Kidney (tissue), 14 donors: Measurements from ENCODE around the gene EDEM3. TPM values are rescaled to one million over a fixed set of nuclear protein-coding genes. Genes with fewer than 3 reads are reported as not detected.

ENCODE experiments used
- DNase-seq, 5 donors: peaks; one replicate each; pipeline ENCODE4 v3.0.0-alpha.2; 2013 to 2020
- FAIRE-seq: peaks from 2 replicates; lab custom pipeline; 2012; peaks lifted over from hg19 to GRCh38; lab: Jason Lieb, UNC
- H3K27ac ChIP-seq, 2 donors: one replicate each; pipeline ENCODE4 v1.7.0; 2013; ENCODE audit warnings: low read depth in 2 of 2, low read length in 2 of 2, inconsistent platforms in 1 of 2
- H3K27me3 ChIP-seq: one replicate; pipeline ENCODE4 v1.7.1; 2013; ENCODE audit warnings: low read length, inconsistent platforms; ENCODE audit not compliant: control insufficient read depth, insufficient read depth
- H3K36me3 ChIP-seq, 3 donors: one replicate each; pipeline versions ENCODE4 v1.7.0 to v1.7.1; 2013; ENCODE audit warnings: low read length in 3 of 3, control low read depth in 1 of 3, inconsistent platforms in 1 of 3; ENCODE audit not compliant: insufficient read depth in 3 of 3, control insufficient read depth in 2 of 3
- H3K4me1 ChIP-seq, 3 donors: one replicate each; pipeline versions ENCODE4 v1.7.0 to v1.7.1; 2013; ENCODE audit warnings: low read length in 3 of 3, inconsistent platforms in 1 of 3, low read depth in 1 of 3; ENCODE audit not compliant: control insufficient read depth in 2 of 3, insufficient read depth in 2 of 3
- H3K4me3 ChIP-seq, 3 donors: one replicate each; pipeline versions ENCODE4 v1.7.0 to v1.8.1; 2013; ENCODE audit warnings: low read length in 3 of 3, control low read depth in 1 of 3, inconsistent platforms in 1 of 3
- H3K9ac ChIP-seq, 3 donors: one replicate each; pipeline versions ENCODE4 v1.7.0 to v1.7.1; 2013; ENCODE audit warnings: low read length in 3 of 3, control low read depth in 1 of 3, inconsistent platforms in 1 of 3
- H3K9me3 ChIP-seq, 3 donors: one replicate each; pipeline versions ENCODE4 v1.7.0 to v1.7.1; 2013; ENCODE audit warnings: low read length in 3 of 3, control low read depth in 1 of 3, inconsistent platforms in 1 of 3; ENCODE audit not compliant: control insufficient read depth in 2 of 3, insufficient read depth in 1 of 3
- intact Hi-C: fragments of 100-400 bp; cut with DNase I; formaldehyde crosslinking; loops from one replicate; pipeline ENCODE4 v1.11.1; 2022
- polyA plus RNA-seq: library from polyadenylated mRNA; stranded (reverse); fragments of 350-450 nt; fragmentation: Illumina TruSeq; extraction: RNeasy Lipid Tissue Mini Kit (QIAGEN cat#74804); gene quantifications from one replicate; pipeline ENCODE4 v1.2.3, GENCODE V29; 2014; ENCODE audit warnings: low read depth, low replicate concordance; ENCODE audit not compliant: insufficient read depth
- total RNA-seq: library from RNA; stranded (reverse); fragmentation: NEBNext Ultra II Directional; extraction: Animal tissue kit (Norgen Biotek cat#: 25700); gene quantifications from one replicate; pipeline ENCODE4 v1.2.1, GENCODE V29; 2021
- TF ChIP-seq, protein P1 (sequence below): IDR thresholded peaks from 3 replicates; pipeline ENCODE4 v1.5.1; 2012; ENCODE audit warnings: mild to moderate bottlenecking, moderate library complexity, borderline replicate concordance; ENCODE audit not compliant: insufficient read depth; ENCODE audit errors: extremely low read depth
- donor health status: control.
- donor health status: control.
- donor health status: control.
- donor health status: control.
- donor health status: control.
- donor health status: DM: yes; HTN: yes; CAD: no.
- donor health status: Normal renal cell carcinoma (clear cell type).

Gene EDEM3
- total and polyA plus RNA-seq, 2 donors from 2014 or later, result 9.1 to 31.7 TPM

DNA sequence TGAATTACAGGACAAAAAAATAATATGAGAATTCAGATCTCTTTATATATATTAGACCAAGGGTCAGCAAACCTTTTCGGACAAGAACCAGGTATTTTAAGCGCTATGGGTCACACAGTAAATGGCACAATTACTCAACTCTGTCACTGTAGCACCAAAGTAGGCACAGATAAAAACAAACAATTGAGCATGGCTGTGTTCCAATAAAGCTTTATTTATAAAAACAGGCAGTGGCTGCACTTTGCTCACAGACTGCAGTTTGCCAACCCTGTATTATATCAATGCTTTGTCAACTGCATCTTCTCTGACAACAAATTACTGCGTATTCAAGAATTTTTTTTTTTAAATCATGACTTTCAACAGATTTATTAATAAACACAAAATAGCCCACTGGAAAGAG, 29.8 kb downstream of the EDEM3 start:
- DNase-seq (no peak), FAIRE-seq (no peak)
- peaks cover 0 to 11% (median 5%) of the 10 kb centered on the region in 3 donors for H3K36me3 ChIP-seq
- no peaks in the 10 kb centered on the region for H3K4me1 ChIP-seq
- H3K9me3 ChIP-seq, result no peaks in the 10 kb centered on the region
- intact Hi-C loops, result no loop called here
- TF ChIP-seq, protein P1, sequence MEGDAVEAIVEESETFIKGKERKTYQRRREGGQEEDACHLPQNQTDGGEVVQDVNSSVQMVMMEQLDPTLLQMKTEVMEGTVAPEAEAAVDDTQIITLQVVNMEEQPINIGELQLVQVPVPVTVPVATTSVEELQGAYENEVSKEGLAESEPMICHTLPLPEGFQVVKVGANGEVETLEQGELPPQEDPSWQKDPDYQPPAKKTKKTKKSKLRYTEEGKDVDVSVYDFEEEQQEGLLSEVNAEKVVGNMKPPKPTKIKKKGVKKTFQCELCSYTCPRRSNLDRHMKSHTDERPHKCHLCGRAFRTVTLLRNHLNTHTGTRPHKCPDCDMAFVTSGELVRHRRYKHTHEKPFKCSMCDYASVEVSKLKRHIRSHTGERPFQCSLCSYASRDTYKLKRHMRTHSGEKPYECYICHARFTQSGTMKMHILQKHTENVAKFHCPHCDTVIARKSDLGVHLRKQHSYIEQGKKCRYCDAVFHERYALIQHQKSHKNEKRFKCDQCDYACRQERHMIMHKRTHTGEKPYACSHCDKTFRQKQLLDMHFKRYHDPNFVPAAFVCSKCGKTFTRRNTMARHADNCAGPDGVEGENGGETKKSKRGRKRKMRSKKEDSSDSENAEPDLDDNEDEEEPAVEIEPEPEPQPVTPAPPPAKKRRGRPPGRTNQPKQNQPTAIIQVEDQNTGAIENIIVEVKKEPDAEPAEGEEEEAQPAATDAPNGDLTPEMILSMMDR, result no peak
- H3K9ac ChIP-seq, result no peak overlapping the region
- H3K27ac ChIP-seq, result no peak overlapping the region
- no peak overlapping the region for H3K4me3 ChIP-seq
- H3K27me3 ChIP-seq, result no peaks in the 10 kb centered on the region

DNA sequence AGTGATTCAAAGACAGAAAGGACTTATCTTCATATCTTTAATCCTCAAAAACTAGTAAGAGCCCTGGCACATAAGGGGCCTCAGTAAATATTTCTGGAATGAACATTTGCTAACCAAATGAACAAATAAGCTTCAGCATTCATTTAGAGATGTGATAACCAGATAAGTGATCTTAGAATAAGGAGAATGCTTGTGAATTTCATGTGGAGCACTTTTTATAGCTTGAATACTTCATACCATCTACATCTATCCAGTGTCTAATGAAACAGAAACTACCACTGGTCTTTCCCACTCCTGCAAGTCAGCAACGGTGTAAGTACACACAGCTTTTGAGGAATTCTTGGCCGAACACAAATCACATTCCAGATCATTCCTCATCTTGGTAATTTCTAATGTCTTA, 38.5 kb downstream of the EDEM3 start:
- DNase-seq (no peak), FAIRE-seq (no peak)
- H3K4me3 ChIP-seq, result no peak overlapping the region
- H3K4me1 ChIP-seq, result no peaks in the 10 kb centered on the region
- H3K36me3 ChIP-seq, result peaks cover 0 to 41% (median 22%) of the 10 kb centered on the region in 3 donors
- H3K27me3 ChIP-seq, result no peaks in the 10 kb centered on the region
- H3K9me3 ChIP-seq, result no peaks in the 10 kb centered on the region
- H3K27ac ChIP-seq, result no peak overlapping the region
- TF ChIP-seq, protein P1, result no peak
- intact Hi-C loops, result no loop called here
- no peak overlapping the region for H3K9ac ChIP-seq

DNA sequence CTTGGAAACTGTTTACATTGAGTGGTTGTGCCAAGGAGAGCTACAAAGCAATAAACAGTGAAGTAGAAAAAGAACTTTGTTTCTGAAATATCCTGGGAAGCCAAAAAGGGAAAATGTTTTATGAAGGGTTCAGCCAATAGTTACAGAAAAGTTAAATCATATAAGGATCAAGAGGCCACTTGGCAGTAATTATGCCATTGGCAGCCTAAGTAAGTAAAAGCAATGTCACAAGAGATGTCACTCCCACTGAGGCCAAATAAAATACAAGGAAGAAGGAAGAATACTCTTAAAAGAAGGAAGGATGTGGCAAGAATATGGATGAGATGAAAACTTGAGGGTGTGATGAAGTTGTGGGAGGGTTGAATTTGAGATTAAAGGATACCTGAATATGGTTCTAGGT, 45.2 kb downstream of the EDEM3 start:
- H3K36me3 ChIP-seq, result peaks cover 3 to 37% (median 18%) of the 10 kb centered on the region in 3 donors
- no peaks in the 10 kb centered on the region for H3K9me3 ChIP-seq
- DNase-seq (no peak), FAIRE-seq (no peak)
- H3K27me3 ChIP-seq, result no peaks in the 10 kb centered on the region
- intact Hi-C loops, result no loop called here
- H3K27ac ChIP-seq, result no peak overlapping the region
- no peak overlapping the region for H3K4me3 ChIP-seq
- H3K4me1 ChIP-seq, result no peaks in the 10 kb centered on the region
- no peak overlapping the region for H3K9ac ChIP-seq
- TF ChIP-seq, protein P1, result no peak

DNA sequence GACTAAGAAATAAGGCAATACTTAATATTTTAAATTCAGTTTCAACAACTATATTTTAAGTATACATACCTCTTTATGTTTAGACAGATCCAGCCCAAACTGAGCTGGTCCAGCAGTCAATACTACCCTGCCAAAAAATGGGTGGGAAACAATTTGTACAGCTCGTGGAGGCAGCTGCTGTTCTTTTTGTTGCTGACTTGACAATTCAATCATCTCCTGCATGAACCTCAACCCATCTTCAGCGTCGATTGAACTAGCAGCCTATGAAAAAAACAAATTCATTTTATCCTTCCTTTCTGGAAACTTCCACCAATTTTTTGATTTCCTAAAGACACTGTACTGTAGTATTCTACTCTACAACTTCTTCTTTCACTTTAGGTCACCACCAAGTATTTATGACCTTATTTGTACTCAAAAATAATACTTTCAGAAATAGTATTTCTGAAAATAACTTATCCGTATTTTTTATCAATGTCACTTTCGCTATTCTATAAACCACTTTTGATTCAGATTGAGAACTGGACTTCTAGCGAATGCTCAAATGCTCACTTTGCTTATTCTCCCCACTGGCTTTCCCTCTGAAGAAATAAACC, 46.5 kb downstream of the EDEM3 start:
- H3K9me3 ChIP-seq, result no peaks in the 10 kb centered on the region
- DNase-seq, result no peak
- no peak overlapping the region for H3K9ac ChIP-seq
- no peak overlapping the region for H3K27ac ChIP-seq
- intact Hi-C loops, result no loop called here
- TF ChIP-seq, protein P1, result no peak
- no peak for FAIRE-seq
- no peak overlapping the region for H3K4me3 ChIP-seq
- H3K4me1 ChIP-seq, result no peaks in the 10 kb centered on the region
- peaks cover 3 to 28% (median 23%) of the 10 kb centered on the region in 3 donors for H3K36me3 ChIP-seq
- no peaks in the 10 kb centered on the region for H3K27me3 ChIP-seq
